ENCODE results near the gene CFAP52.

Gene CFAP52

GRCh38 chr17:9670596-9670995 is 94.2 kb downstream of the CFAP52 start:
- Histone ChIP-seq H3K27ac (replicated peaks) (no peak overlapping the region), H3K27me3 (ENCODE audit: insufficient read depth, poor library complexity, severe bottlenecking) (no peaks in the 10 kb centered on the region), H3K4me3 (replicated peaks; ENCODE audit: insufficient read depth, low read length) (no peak overlapping the region)
- no peak for TF ChIP-seq GABPA (IDR thresholded peaks at IDR 0.05; ENCODE audit: low read depth)
- TF ChIP-seq SPI1 (IDR thresholded peaks at IDR 0.05; ENCODE audit: borderline replicate concordance, low read depth): no peak
- TF ChIP-seq POLR2AphosphoS5 (IDR thresholded peaks at IDR 0.05; ENCODE audit: low read depth): no peak
- no peak for TF ChIP-seq REST (IDR thresholded peaks at IDR 0.05; ENCODE audit: insufficient replicate concordance, low read depth)
- TF ChIP-seq CTCF (IDR thresholded peaks at IDR 0.05; ENCODE audit: insufficient read depth, low read length): no peak
- DNase-seq (ENCODE audit: low read depth in 1 of 2, low spot score in 1 of 2): no peak

- TF ChIP-seq POLR2AphosphoS5 (IDR thresholded peaks at IDR 0.05; ENCODE audit: low read depth) (no peak), CTCF (IDR thresholded peaks at IDR 0.05; ENCODE audit: insufficient read depth, low read length) (no peak)
- H3K4me3 ChIP-seq (replicated peaks; ENCODE audit: insufficient read depth, low read length): no peak overlapping the region
- no peak for DNase-seq (ENCODE audit: low read depth in 1 of 2, low spot score in 1 of 2)
Observed at GRCh38 chr17:9671559-9671958, 95.1 kb downstream of the CFAP52 start.

GRCh38 chr17:9672266-9672665 is 95.8 kb downstream of the CFAP52 start:
- Histone ChIP-seq H3K27ac (replicated peaks) (no peak overlapping the region), H3K27me3 (ENCODE audit: insufficient read depth, poor library complexity, severe bottlenecking) (no peaks in the 10 kb centered on the region)
- no peak for DNase-seq (ENCODE audit: low read depth in 1 of 2, low spot score in 1 of 2)

More at GRCh38 chr17:9671559-9671958, 95.1 kb downstream of the CFAP52 start:
- H3K27ac ChIP-seq (replicated peaks): no peak overlapping the region
- H3K27me3 ChIP-seq (ENCODE audit: insufficient read depth, poor library complexity, severe bottlenecking): no peaks in the 10 kb centered on the region

More at GRCh38 chr17:9672266-9672665, 95.8 kb downstream of the CFAP52 start:
- TF ChIP-seq CTCF (IDR thresholded peaks at IDR 0.05; ENCODE audit: insufficient read depth, low read length) (no peak), GABPA (IDR thresholded peaks at IDR 0.05; ENCODE audit: low read depth) (no peak), POLR2AphosphoS5 (IDR thresholded peaks at IDR 0.05; ENCODE audit: low read depth) (no peak), SPI1 (IDR thresholded peaks at IDR 0.05; ENCODE audit: borderline replicate concordance, low read depth) (no peak), REST (IDR thresholded peaks at IDR 0.05; ENCODE audit: insufficient replicate concordance, low read depth) (no peak)
- no peak overlapping the region for H3K4me3 ChIP-seq (replicated peaks; ENCODE audit: insufficient read depth, low read length)

All from HL-60 (cell line).